Fibroblast of lung (primary cell): ENCODE results near the gene EYS. TPM values are rescaled to one million over a fixed set of nuclear protein-coding genes. Genes with fewer than 3 reads are reported as not detected.

Experiments used
- DNase-seq, 2 donors: peaks; one replicate each; pipeline versions ENCODE4 v3.0.0 to v3.0.0-alpha.2; 2010; ENCODE audit warnings: low read depth in 2 of 2
- H2AFZ ChIP-seq: 2 replicates; pipeline ENCODE4 v1.5.1; 2012; ENCODE audit warnings: low read length, control low read depth, inconsistent platforms
- H3K27ac ChIP-seq: 2 replicates; pipeline ENCODE4 v1.5.1; 2011; ENCODE audit warnings: low read length, control low read depth; ENCODE audit not compliant: insufficient read depth
- H3K27me3 ChIP-seq: 2 replicates; pipeline ENCODE4 v1.5.1; 2011; ENCODE audit warnings: mild to moderate bottlenecking, low read length; ENCODE audit not compliant: control insufficient read depth, insufficient read depth
- H3K36me3 ChIP-seq: 2 replicates; pipeline ENCODE4 v1.5.1; 2011; ENCODE audit warnings: low read length; ENCODE audit not compliant: control insufficient read depth, insufficient read depth
- H3K4me1 ChIP-seq: 2 replicates; pipeline ENCODE4 v1.5.1; 2011; ENCODE audit warnings: low read length; ENCODE audit not compliant: control insufficient read depth, insufficient read depth; ENCODE audit errors: extremely low read depth
- H3K4me2 ChIP-seq: 2 replicates; pipeline ENCODE4 v1.5.1; 2011; ENCODE audit warnings: low read length, control low read depth; ENCODE audit not compliant: insufficient read depth; ENCODE audit errors: extremely low read depth
- H3K4me3 ChIP-seq, 4 experiments: fragments of 200-600 bp in 1 of 4; sonication (generic) in 1 of 4; replicated peaks in 1 of 4; 2 replicates each; pipeline ENCODE4 v1.5.1; 2011 to 2016; ENCODE audit warnings: low read length in 4 of 4, low read depth in 3 of 4, mild to moderate bottlenecking in 3 of 4, control low read depth in 2 of 4, inconsistent platforms in 1 of 4, mixed read lengths in 1 of 4; ENCODE audit not compliant: insufficient read depth in 1 of 4; ENCODE audit errors: control extremely low read depth in 1 of 4
- H3K79me2 ChIP-seq: 2 replicates; pipeline ENCODE4 v1.5.1; 2012; ENCODE audit warnings: mild to moderate bottlenecking, low read length, inconsistent platforms; ENCODE audit not compliant: control insufficient read depth, insufficient read depth
- H3K9ac ChIP-seq: 2 replicates; pipeline ENCODE4 v1.5.1; 2011; ENCODE audit warnings: mild to moderate bottlenecking, low read length, control low read depth; ENCODE audit not compliant: insufficient read depth
- H3K9me3 ChIP-seq: 2 replicates; pipeline ENCODE4 v1.5.1; 2012; ENCODE audit warnings: low read depth, low read length; ENCODE audit not compliant: control insufficient read depth, insufficient read depth
- H4K20me1 ChIP-seq: 2 replicates; pipeline ENCODE4 v1.5.1; 2011; ENCODE audit warnings: low read length; ENCODE audit not compliant: control insufficient read depth, insufficient read depth; ENCODE audit errors: extremely low read depth
- EZH2 ChIP-seq: IDR thresholded peaks from 2 replicates; pipeline ENCODE4 v1.5.1; 2012; ENCODE audit warnings: low read length, control low read depth, mild to moderate bottlenecking; ENCODE audit errors: missing control alignments
- polyA plus RNA-seq, 2 donors: library from polyadenylated mRNA; depleted of rRNA in 1 of 2; stranded (reverse) in 1 of 2; unstranded in 1 of 2; fragments of >200 nt; gene quantifications; 2 replicates each; pipeline ENCODE4 v1.2.1, GENCODE V29; 2011 to 2012; ENCODE audit warnings: missing spikeins in 1 of 2
- total RNA-seq: library from RNA; depleted of rRNA; stranded (reverse); fragments of >200 nt; gene quantifications from 2 replicates; pipeline ENCODE4 v1.2.1, GENCODE V29; 2014
- TF ChIP-seq, protein P1 (sequence below), 2 donors: IDR thresholded peaks in 1 of 2; conservative IDR thresholded peaks in 1 of 2; 1 replicate in 1 of 2; 2 replicates in 1 of 2; pipeline ENCODE4 v1.5.1; 2011 to 2012; ENCODE audit warnings: low read length in 2 of 2, control low read depth in 1 of 2, inconsistent platforms in 1 of 2, low read depth in 1 of 2, mild to moderate bottlenecking in 1 of 2

Gene EYS
- total and polyA plus RNA-seq, 2 donors (not counting 1 experiment from before 2014, with no cell fraction given) = under 0.01 TPM; not detected in 1

DNA sequence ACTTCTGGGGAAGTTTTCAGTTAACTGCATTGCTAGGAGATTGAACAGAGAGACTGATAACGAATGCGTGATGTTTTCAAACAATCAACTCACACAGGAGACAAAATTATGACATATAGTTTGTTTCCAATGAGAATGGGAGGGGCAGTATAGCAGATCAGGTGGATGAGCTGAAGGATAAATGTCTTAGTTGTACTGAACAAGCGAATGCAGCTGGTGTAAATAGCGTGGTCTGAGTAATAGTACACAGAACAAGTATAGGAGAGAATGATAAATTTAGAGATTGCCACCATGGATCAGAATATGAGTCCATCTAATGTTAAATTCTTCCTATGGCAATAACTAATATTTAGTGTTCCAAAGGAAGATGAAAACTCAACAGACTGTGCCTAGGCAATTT is 858.6 kb downstream of the EYS start:
- H3K36me3 ChIP-seq = no peaks in the 10 kb centered on the region
- TF ChIP-seq EZH2 = no peak
- no peak overlapping the region for H2AFZ ChIP-seq
- H3K4me2 ChIP-seq = no peak overlapping the region
- H3K79me2 ChIP-seq = no peaks in the 10 kb centered on the region
- no peak overlapping the region for H3K4me3 ChIP-seq
- H3K27me3 ChIP-seq = no peaks in the 10 kb centered on the region
- no peaks in the 10 kb centered on the region for H4K20me1 ChIP-seq
- H3K4me1 ChIP-seq = no peaks in the 10 kb centered on the region
- no peak overlapping the region for H3K9ac ChIP-seq
- H3K9me3 ChIP-seq = no peaks in the 10 kb centered on the region
- H3K27ac ChIP-seq = no peak overlapping the region
- no peak for DNase-seq

GRCh38 chr6:64847396-64847795 is 859.6 kb downstream of the EYS start:
- Histone ChIP-seq H3K79me2 (no peaks in the 10 kb centered on the region), H3K4me3 (no peak overlapping the region), H3K4me1 (no peaks in the 10 kb centered on the region), H4K20me1 (no peaks in the 10 kb centered on the region), H3K9me3 (no peaks in the 10 kb centered on the region), H3K36me3 (no peaks in the 10 kb centered on the region), H3K4me2 (no peak overlapping the region), H3K27ac (no peak overlapping the region), H2AFZ (no peak overlapping the region), H3K27me3 (no peaks in the 10 kb centered on the region), H3K9ac (no peak overlapping the region)
- TF ChIP-seq, protein P1, sequence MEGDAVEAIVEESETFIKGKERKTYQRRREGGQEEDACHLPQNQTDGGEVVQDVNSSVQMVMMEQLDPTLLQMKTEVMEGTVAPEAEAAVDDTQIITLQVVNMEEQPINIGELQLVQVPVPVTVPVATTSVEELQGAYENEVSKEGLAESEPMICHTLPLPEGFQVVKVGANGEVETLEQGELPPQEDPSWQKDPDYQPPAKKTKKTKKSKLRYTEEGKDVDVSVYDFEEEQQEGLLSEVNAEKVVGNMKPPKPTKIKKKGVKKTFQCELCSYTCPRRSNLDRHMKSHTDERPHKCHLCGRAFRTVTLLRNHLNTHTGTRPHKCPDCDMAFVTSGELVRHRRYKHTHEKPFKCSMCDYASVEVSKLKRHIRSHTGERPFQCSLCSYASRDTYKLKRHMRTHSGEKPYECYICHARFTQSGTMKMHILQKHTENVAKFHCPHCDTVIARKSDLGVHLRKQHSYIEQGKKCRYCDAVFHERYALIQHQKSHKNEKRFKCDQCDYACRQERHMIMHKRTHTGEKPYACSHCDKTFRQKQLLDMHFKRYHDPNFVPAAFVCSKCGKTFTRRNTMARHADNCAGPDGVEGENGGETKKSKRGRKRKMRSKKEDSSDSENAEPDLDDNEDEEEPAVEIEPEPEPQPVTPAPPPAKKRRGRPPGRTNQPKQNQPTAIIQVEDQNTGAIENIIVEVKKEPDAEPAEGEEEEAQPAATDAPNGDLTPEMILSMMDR (conservative IDR thresholded peaks at IDR 0.05 in 1 of 2, IDR thresholded peaks at IDR 0.05 in 1 of 2; ENCODE audit: low read depth in 1 of 2, low read length in 2 of 2) = no peak
- TF ChIP-seq EZH2 = no peak
- DNase-seq = no peak

DNA sequence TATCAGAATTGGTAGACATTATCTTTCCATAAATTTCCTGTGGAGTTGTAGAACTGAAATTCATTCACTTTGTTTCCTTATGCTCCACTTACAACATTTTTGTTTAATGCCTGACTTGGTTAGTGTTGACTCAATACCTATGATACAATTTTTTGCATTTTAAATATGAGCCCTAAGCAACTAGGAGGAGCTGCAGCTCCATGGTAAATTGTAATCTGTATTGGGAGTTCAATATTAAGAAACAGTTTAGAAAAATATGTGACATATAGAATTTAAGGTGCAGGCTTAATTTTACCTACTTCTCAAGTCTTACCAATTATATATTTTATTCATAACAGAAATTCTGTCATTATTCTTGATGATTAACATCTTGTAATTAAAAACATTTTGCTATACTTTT is 868.3 kb downstream of the EYS start:
- Histone ChIP-seq H3K9ac (no peak overlapping the region), H2AFZ (no peak overlapping the region), H3K4me2 (no peak overlapping the region), H3K4me3 (no peak overlapping the region), H3K79me2 (no peaks in the 10 kb centered on the region), H3K27me3 (no peaks in the 10 kb centered on the region), H3K9me3 (no peaks in the 10 kb centered on the region), H3K4me1 (no peaks in the 10 kb centered on the region), H3K36me3 (no peaks in the 10 kb centered on the region), H3K27ac (no peak overlapping the region), H4K20me1 (no peaks in the 10 kb centered on the region)
- TF ChIP-seq, protein P1 (conservative IDR thresholded peaks at IDR 0.05 in 1 of 2, IDR thresholded peaks at IDR 0.05 in 1 of 2; ENCODE audit: low read depth in 1 of 2, low read length in 2 of 2) = peak in 1 of 2 donors; percentile 43
- TF ChIP-seq EZH2 = no peak
- peak in 1 of 2 donors; percentile 57 for DNase-seq
